VCaP (cell line): ENCODE measurements around the gene KCTD10.

ENCODE experiments used
- H3K27ac ChIP-seq: fragments of 450-650 bp; 2 replicates; pipeline ENCODE4 v1.5.1; 2017
- TF ChIP-seq, protein P1 (sequence below): fragments of 450-650 bp; conservative IDR thresholded peaks from 2 replicates; pipeline ENCODE4 v1.5.1; 2017; ENCODE audit warnings: mild to moderate bottlenecking, moderate library complexity

Gene KCTD10

GRCh38 chr12:109518820-109519665, 41.9 kb upstream of the KCTD10 start:
- TF ChIP-seq, protein P1, sequence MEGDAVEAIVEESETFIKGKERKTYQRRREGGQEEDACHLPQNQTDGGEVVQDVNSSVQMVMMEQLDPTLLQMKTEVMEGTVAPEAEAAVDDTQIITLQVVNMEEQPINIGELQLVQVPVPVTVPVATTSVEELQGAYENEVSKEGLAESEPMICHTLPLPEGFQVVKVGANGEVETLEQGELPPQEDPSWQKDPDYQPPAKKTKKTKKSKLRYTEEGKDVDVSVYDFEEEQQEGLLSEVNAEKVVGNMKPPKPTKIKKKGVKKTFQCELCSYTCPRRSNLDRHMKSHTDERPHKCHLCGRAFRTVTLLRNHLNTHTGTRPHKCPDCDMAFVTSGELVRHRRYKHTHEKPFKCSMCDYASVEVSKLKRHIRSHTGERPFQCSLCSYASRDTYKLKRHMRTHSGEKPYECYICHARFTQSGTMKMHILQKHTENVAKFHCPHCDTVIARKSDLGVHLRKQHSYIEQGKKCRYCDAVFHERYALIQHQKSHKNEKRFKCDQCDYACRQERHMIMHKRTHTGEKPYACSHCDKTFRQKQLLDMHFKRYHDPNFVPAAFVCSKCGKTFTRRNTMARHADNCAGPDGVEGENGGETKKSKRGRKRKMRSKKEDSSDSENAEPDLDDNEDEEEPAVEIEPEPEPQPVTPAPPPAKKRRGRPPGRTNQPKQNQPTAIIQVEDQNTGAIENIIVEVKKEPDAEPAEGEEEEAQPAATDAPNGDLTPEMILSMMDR = peak; percentile 95
- peak overlapping the region; percentile 1; the same call in 1 of the 2 replicates for H3K27ac ChIP-seq

DNA sequence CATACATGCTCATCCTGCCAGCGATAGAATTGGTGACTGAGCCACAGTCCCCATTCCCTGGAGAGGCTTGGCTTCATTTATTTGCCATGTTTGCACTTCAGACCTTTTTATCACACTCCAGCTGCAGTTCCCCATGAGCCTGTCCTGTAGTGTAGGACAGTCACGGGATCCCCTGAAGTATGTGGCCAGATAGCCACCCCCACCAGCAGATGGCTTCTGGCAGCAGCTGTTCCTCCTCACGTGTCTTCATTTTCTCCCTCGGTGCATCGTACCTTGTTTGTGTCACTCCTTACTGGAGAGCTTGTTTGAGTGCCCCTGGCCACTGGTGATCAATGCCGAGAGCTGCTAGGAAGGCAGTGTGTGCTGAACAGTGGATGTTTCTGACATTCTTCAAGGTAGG, 40.5 kb upstream of the KCTD10 start:
- H3K27ac ChIP-seq = no peak overlapping the region
- TF ChIP-seq, protein P1 = no peak

DNA sequence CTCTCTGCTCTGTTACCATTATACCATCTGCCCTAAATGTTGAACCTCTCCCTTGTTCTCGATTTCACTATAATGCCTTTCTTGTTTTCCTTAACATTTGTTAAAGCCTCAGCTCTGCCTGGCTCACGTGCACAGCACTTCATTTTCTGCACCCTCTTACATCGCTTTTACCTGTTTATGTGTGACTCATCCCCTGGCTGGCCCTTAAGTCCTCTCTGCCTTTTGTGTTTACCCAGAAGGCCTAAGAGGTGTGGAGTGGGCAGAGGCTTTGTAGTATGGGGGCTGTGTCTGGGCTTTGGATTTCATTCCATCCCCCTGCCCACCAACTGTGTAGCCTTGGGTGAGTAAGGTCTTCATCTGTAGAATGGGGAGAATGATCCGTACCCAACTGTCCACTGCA, 36.9 kb upstream of the KCTD10 start:
- TF ChIP-seq, protein P1 = no peak

DNA sequence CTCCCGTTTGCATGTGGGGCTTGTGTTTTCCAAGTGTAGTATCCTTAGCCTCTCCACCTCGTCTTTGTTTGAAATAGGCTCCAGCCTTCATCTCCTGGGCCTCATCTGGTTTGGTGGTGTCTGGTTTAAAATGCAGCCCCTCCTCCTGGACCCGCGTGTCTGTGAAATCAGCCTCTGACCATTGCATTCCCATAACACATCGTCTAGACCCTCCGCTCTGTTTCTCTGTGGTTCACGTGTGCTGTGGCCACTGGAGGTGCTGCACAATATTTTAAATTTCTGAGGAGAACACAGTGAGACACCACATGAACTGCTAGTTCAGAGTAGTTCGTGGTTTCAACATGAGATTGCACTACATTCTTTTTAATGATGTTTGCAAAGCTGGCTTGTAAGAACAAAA, 36.0 kb upstream of the KCTD10 start:
- H3K27ac ChIP-seq = no peak overlapping the region
- TF ChIP-seq, protein P1 = no peak

More for the DNA sequence above, 36.9 kb upstream of the KCTD10 start:
- H3K27ac ChIP-seq = no peak overlapping the region

DNA sequence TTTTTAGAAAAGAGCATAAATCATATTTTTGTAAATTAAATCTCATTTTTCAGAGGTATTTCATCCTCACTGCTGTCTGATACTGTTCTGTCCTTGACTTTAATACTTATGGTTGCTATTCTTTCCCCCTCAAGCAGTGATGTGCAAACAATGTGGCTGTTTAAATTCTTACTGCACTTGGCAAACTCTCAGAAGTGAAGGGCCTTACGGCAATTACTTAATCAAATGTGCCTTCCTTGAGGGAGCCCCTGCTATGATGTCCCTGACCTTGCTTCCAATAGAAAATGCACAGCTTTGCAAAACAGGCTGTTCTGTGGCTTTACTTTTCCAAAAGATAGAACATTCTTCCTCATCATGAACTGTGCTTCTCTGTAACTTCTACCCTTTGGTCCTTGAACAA, 35.5 kb upstream of the KCTD10 start:
- no peak overlapping the region; the same call in 1 of the 2 replicates for H3K27ac ChIP-seq
- TF ChIP-seq, protein P1 = no peak

DNA sequence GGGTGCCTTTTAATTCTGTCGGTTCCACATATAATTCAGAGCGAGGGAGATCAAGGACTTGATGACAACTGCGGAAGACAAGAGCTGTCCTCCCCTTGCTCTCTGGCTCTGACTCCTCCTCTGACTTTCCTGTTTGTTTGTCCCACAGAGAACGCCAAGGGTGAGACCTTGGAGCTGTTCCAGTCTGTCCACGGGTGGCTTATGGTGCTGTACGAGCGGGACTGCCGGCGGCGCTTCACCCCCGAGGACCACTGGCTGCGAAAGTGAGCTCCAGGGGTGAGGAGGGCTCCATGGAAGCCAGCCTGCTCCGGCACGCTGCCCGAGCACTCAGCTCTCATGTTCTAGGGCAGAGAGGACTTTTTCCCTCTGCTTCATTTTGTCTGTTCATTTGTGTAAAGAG, 33.1 kb upstream of the KCTD10 start:
- no peak overlapping the region for H3K27ac ChIP-seq
- TF ChIP-seq, protein P1 = no peak

- no peak overlapping the region for H3K27ac ChIP-seq
- TF ChIP-seq, protein P1 = no peak
Measured at GRCh38 chr12:109504068-109504467, 27.0 kb upstream of the KCTD10 start.
